GM12874 (cell line): ENCODE results near the gene CCDC85A.

Experiments used
- TF ChIP-seq, protein P1 (sequence below): IDR thresholded peaks from 2 replicates; pipeline ENCODE4 v1.5.1; 2011; ENCODE audit warnings: low read depth, mild to moderate bottlenecking, control low read depth, low read length, moderate library complexity; ENCODE audit not compliant: insufficient read depth

The CCDC85A gene

DNA sequence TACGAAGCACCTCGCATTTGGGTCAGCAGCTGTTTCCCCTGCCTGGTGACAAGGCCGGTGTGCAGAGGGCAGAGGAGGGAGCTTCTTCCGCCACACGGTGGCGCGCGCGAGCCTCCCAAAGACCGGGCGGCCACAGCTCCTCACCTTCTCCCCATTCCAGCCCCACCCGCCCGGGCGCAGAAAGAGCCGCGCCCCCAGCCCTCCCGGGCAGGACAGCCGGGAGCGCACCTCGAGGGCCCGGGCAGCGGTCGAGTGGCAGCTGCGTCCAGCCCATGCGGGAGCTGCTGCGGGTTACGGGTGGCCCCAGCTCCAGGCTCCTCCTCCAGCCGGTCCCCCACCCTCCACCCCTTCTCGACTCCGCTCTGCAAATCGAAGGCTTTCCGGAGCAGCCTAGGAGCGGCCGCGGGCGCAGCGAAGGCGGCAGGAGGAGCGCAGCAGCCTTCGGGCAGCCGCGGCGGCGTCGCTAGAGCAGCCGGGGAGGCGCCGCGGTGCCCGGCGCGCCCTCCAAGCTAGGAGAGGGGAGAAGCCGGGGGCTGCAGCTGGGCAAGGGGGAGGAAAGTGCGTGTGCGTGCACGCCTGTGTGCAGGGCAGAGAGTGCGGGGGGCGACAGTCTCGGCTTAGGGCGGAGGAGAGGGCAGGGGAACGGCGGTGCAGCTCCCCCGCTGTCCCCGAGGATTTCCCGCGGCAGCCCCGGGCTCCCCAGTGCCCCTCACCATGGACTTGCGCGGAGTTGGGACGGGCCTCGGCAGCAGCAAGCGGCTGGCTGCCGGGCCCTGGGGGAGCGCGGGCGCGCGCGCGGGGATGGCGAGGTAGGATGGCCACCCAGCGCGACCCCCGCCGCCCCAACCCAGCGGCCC, at the start of gene CCDC85A:
Gene CCDC85A, plus strand, starts transcription at position 348 of the 857 bp plus-strand sequence. CDS start 635 bp downstream, outside the sequence.
- TF ChIP-seq, protein P1, sequence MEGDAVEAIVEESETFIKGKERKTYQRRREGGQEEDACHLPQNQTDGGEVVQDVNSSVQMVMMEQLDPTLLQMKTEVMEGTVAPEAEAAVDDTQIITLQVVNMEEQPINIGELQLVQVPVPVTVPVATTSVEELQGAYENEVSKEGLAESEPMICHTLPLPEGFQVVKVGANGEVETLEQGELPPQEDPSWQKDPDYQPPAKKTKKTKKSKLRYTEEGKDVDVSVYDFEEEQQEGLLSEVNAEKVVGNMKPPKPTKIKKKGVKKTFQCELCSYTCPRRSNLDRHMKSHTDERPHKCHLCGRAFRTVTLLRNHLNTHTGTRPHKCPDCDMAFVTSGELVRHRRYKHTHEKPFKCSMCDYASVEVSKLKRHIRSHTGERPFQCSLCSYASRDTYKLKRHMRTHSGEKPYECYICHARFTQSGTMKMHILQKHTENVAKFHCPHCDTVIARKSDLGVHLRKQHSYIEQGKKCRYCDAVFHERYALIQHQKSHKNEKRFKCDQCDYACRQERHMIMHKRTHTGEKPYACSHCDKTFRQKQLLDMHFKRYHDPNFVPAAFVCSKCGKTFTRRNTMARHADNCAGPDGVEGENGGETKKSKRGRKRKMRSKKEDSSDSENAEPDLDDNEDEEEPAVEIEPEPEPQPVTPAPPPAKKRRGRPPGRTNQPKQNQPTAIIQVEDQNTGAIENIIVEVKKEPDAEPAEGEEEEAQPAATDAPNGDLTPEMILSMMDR: peak; percentile 95

DNA sequence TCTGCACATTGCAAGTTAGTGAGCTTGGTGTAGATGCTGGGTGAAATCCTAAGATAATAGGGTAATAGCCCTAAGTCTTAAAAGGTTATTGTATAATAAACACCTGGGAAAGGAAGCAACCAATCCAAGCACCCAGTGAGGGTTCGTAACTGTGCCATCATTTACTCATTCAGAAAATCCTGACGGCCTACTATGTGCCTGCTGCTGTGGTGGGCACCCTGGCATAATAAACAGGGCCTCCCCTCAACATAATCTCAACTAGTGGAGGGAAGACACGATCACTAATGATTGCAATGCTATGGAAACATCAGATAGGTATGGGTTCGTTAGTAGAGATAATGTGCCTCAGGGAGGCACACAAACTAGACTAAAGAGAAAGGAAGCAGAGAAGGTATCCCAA, 48.9 kb upstream of the CCDC85A start:
- TF ChIP-seq, protein P1: no peak

DNA sequence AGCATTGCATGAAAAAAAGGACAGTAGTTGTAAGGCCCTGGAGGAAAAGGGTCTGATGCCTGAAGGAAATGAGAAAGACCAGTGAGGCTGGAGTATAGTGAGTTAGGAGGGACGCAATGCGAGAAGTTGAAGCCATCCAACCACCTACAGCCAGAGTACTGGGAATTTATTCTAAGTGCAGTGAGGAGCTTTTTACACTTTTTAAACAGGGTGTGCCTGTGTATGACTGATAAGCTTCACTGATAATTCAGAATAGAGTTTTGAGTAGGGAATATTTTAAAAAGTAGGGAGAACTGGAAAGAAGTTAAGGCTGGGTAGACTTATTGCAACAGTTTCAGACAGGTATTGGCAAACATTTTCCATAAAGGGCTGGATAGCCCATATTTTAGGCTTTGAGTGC, 35.9 kb upstream of the CCDC85A start:
- TF ChIP-seq, protein P1: no peak

DNA sequence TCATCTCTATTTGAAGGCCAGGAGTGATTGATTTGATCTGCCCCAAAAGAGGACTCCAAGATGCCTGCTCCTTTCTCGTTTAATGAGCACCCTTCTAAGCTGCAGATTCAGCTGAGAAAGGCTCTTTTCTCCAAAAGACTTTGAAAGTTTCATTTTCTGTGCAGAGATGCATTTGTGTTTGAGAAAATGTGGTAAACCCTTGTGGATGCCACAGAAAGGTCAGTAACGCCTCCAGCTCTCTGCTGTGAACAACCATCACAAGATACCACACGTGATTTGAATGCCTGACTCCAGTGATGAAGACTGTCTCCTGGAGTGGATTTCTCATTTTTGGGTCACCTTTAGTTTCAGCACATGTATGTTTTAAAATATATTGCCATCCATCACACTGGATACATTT, 35.0 kb upstream of the CCDC85A start:
- TF ChIP-seq, protein P1: no peak

DNA sequence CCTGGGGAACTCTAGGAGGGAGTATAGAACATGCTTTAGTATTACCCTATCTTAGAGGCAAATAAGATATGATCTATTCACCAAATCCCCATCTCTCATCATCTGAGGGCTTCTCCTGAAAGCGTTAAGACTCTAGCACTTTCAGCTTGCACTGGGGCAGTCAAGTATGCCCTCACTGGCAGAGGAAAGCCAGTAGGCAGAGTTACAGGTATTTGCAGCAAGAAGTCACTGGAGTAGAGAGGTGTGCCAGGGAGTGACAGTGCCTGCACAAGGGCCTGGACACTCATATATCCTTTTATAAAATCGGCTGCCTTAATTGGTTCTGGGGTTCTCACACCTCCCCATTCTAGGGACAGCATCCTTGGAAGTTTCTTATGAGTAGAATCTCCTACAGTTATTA, 31.9 kb upstream of the CCDC85A start:
- TF ChIP-seq, protein P1: no peak

DNA sequence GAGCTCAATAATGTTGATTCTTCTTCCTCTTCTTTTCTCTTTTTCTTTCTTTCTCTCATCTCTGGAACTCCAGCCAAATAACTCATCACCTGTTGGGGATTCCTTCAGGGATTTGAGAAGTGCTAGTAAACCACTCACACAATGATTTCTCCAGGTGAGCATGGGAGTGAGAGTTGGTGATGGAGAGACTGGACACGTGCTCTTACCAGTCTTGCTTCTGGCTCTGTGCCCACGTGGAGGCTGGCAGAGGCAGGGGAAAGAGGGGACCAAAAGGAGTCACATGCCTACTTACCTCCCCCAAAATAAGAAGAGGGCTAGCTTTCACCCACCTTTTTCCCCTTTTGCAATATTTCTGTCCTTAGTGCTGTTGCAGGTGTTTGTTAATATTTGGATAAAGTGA, 28.6 kb upstream of the CCDC85A start:
- TF ChIP-seq, protein P1: no peak

DNA sequence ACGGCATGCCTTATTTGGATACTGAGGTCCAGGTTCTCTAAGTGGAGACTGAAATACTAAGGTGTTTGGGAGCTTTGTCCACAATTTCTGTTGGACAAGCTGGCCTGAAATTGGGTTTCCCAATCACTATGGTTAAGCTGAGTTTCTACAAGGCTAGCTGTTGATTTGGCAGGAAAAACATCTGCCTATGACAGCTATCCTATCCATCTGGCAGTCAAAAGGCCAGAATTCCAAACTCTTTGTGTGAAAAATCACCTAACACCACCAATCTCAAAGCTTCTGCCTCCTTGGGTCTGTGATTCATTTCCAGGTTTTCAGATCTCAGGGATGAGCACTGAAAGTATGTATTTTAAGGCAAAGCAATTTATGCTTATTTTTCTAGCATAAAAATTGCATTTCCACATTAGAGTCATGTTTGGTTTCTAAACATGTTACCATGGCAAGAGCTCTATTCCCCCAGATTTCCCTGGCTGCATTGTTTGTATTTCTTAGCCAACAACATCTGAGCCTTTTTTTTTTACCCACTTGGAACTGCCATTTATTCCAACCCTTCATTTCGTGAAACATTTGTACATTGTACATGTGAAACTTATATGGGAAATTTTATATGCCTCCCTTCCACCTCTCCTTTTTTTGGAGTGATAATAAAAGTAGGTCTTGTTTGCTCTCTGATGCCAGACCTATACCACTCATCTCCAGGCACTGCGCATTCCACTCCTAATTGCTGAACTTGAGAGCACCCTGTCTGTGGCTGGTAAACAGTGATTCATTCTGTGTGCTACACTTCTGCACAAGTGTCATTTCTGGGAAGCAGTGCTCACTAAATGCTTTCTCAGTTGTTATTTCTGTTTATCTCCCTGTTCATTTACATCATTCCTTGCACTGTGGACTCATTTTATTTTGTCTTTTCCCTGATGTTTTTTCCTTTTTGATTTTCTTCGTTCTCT, 15.9 kb upstream of the CCDC85A start:
- TF ChIP-seq, protein P1: no peak
